Measurements from ENCODE around the gene E2F1.

E2F1 gene

DNA sequence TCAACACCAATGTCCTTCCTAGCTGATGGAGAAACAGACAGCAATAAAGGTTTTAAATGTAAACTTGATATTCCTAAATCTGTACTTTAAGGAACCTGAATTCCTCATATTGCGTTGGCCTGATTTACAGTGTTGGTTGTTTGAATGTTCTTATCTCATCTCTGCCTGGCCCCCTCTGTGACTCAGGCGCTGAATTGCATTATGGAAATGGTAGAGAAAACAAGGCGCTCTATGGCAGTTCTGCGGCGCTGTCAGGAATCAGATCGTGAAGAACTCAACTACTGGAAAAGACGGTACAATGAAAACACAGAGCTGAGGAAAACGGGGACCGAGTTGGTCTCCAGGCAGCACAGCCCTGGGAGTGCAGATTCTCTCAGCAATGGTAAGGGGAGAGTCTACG, 56.7 kb downstream of the E2F1 start:
- no peak for DNase-seq (ENCODE audit: insufficient read length, low spot score)
- FAIRE-seq, result no peak
- TF ChIP-seq, protein P1, sequence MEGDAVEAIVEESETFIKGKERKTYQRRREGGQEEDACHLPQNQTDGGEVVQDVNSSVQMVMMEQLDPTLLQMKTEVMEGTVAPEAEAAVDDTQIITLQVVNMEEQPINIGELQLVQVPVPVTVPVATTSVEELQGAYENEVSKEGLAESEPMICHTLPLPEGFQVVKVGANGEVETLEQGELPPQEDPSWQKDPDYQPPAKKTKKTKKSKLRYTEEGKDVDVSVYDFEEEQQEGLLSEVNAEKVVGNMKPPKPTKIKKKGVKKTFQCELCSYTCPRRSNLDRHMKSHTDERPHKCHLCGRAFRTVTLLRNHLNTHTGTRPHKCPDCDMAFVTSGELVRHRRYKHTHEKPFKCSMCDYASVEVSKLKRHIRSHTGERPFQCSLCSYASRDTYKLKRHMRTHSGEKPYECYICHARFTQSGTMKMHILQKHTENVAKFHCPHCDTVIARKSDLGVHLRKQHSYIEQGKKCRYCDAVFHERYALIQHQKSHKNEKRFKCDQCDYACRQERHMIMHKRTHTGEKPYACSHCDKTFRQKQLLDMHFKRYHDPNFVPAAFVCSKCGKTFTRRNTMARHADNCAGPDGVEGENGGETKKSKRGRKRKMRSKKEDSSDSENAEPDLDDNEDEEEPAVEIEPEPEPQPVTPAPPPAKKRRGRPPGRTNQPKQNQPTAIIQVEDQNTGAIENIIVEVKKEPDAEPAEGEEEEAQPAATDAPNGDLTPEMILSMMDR (IDR thresholded peaks at IDR 0.05; ENCODE audit: insufficient read depth, missing control alignments), result no peak

DNA sequence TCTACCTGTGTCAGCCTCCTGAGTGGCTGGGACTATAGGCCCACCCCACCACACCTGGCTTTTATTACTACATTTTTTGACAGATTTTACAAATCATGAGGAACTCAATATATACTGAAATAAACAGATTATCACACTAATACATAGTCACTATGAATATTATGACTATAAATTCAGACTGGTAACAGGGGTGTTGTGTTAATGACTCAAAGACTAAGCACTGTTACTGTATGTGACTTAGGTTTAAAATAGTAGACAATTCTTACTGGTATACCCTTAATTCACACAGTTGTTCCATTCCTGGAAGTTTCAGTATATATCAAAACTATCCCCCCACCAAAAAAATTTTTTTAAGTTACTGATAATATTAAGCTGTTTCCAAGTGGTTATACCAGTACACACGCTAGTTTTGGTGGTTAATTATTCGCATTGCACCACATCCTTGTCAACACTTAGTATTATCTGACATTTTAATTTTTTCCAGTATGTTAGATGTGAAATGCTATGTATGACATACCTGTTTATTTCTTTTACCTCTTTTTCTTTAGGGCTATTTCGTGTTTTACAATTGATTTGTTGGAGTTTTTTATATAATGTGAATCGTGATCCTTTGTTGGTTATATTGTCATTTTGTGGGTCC, 58.5 kb downstream of the E2F1 start:
- TF ChIP-seq, protein P1 (IDR thresholded peaks at IDR 0.05; ENCODE audit: insufficient read depth, missing control alignments), result no peak
- FAIRE-seq, result no peak
- DNase-seq (ENCODE audit: insufficient read length, low spot score), result no peak

DNA sequence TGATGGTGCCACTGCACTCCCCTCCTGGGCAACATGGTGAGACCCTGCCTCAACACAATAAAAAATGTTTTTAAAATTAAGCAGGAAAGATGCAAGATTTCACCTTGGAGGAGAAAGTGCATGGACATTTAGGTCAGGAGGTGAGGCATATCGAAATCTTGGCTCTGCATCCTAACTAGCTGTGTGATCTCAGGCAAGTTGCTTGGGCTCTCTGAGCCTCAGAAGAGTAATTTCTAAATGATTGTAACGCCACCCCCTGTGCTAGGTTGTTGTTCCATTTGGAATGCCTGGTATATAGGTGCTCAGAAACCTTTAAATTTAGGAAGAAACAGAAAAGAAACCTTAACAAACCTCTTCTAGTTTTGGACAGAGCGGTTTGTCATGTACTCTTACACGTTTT, 60.0 kb downstream of the E2F1 start:
- no peak for FAIRE-seq
- TF ChIP-seq, protein P1 (IDR thresholded peaks at IDR 0.05; ENCODE audit: insufficient read depth, missing control alignments), result no peak
- no peak for DNase-seq (ENCODE audit: insufficient read length, low spot score)

Measured in D721Med (cell line).